Dermis microvascular lymphatic vessel endothelial cell (primary cell): ENCODE data around the gene SIK3. TPM values are rescaled to one million over a fixed set of nuclear protein-coding genes. Genes with fewer than 3 reads are reported as not detected.
"Not testable (repeated sequence)": the region's sequence is repeated elsewhere in the genome, so short reads cannot be mapped to it uniquely, and the experiment has no call there.

ENCODE experiments used
- DNase-seq, 2 donors: peaks; one replicate each; pipeline versions ENCODE4 v3.0.0 to v3.0.0-alpha.2; 2010; ENCODE audit warnings: low read depth in 2 of 2
- total RNA-seq: library from RNA; depleted of rRNA; stranded (reverse); fragments of >200 nt; gene quantifications from 2 replicates; pipeline ENCODE4 v1.2.1, GENCODE V29; 2014

The SIK3 gene
- total RNA-seq, 1 donor from 2014 or later, result 6.4 TPM

DNA sequence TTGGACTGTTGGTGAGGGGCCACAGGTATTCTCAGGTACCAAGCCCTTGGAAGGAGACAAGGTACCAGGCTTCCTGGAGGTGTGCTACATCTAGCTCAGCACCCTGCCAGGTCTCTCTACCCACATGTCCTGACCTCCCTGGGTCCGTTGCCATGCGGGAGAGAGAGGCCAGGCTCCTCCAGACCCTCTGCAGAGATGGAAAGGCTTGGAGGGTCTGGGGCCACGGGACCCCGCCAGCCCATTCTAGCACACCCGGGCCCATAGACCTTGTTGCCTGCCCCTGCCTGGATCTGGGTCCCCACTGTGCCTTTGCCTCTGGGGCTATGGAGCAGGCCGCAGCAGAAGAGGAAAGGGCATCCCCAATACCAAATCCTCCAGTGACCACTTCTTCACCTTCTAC, 270.8 kb downstream of the SIK3 start:
- no peak for DNase-seq

DNA sequence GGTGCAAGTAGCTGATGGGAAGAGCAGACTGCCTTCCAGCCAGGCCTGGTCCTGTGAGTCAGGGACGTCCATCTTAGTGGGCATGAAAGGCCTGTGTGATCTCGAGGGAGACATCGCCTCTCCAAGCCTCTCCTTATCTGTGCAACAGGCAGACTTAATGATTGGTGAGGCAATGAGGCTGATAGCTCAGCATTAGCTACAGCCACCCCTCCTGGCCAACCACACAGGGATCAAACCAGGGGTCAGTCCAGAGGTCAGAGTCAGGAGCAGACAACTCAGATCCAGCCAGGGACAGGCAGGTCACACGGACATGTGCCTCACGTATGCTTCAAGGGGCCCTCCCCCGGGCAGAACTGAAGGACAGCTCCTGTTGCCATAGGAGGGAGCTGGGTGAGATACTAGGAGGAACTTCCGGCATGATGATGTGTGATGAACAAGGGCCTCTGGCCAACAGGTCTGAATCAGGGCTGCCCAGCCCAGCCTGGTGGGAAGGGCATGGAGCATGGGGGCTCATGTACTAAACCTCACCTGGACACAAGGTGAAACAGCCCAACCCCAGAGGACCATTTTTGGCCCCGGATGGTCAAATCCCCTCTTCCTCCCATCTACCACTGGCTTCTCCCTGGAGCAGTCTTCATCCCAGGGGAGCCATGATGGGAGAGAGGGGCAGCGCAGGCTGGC, 271.3 kb downstream of the SIK3 start:
- DNase-seq, result no peak

DNA sequence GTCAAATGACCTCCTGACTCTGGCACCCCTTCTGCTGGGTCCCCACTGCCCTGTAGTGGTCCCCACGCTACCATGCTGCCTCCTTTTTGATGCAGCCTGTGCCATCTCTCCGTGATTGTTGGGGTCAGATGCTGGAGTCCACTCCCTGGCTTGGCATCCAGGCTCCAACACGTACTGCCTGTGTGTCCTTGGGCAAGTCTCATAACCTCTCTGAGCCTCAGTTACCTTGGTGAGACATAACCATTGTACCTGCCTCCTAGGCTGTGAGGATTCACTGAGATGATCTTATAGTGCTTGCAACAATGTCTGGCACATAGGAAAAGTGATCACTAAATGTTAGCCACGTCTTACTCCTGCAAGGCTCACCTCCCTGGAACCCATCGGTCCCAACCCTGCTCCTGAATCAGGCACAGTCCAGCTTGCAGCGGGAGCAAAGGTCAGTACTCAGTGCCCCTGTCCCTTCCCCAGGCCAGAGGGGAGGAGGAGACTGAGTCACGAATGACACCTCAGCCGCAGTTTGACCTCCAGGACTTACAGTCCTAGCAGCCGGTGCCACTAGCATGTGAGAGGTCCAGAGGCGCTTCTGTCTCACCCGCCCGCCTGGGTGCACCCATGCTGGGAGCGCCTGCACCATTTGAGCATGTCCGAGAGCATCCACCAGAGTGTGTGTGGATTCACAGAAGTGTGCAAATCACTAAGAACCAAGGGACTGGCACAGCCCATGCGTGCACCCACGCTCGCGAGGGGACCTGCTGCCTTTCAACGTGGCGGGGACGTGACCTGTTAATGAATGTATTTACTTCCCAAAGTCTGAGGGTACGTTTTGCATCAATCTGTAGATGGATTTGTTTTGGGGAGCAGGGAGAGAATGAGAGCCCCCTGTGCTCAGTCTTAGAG, 272.1 kb downstream of the SIK3 start:
- no peak for DNase-seq

- no peak for DNase-seq
These were observed 272.8 kb downstream of the SIK3 start for GRCh38 chr11:116825434-116825833.

- DNase-seq, result no peak
These were observed 275.0 kb downstream of the SIK3 start, which contains the start of gene APOA4 for GRCh38 chr11:116823031-116823843. Gene APOA4, minus strand, starts transcription at chr11:116823304. Its CDS starts 113 bp downstream, at chr11:116823191.

GRCh38 chr11:116822575-116822974, 275.7 kb downstream of the SIK3 start:
- no peak for DNase-seq

- no peak for DNase-seq
These were observed 276.9 kb downstream of the SIK3 start for GRCh38 chr11:116821050-116821918.

- no peak for DNase-seq
These were observed 279.2 kb downstream of the SIK3 start for GRCh38 chr11:116819049-116819448.

- no peak for DNase-seq
These were observed 283.7 kb downstream of the SIK3 start for GRCh38 chr11:116814502-116814901.

GRCh38 chr11:116813781-116814471, 284.3 kb downstream of the SIK3 start:
- DNase-seq, result no peak

- DNase-seq, result no peak
These were observed 285.1 kb downstream of the SIK3 start for GRCh38 chr11:116813170-116813569.

GRCh38 chr11:116812109-116812508, 286.1 kb downstream of the SIK3 start:
- no peak for DNase-seq

- no peak for DNase-seq
These were observed 287.0 kb downstream of the SIK3 start for GRCh38 chr11:116811194-116811593.

GRCh38 chr11:116808262-116809175, 289.7 kb downstream of the SIK3 start:
- DNase-seq, result no peak

- DNase-seq, result no peak
These were observed 290.5 kb downstream of the SIK3 start for GRCh38 chr11:116807601-116808261.

GRCh38 chr11:116804001-116804400, 294.2 kb downstream of the SIK3 start:
- DNase-seq, result no peak

- not testable (repeated sequence) for DNase-seq
These were observed 296.6 kb downstream of the SIK3 start for GRCh38 chr11:116801662-116802061.

GRCh38 chr11:116800610-116801009, 297.6 kb downstream of the SIK3 start:
- DNase-seq, result no peak

GRCh38 chr11:116798368-116798767, 299.9 kb downstream of the SIK3 start:
- no peak for DNase-seq
